ENCODE measurements around the gene GKN1.
A peak's percentile ranks its signal among the peaks of the same experiment; 100 is the strongest.

GKN1 gene

DNA sequence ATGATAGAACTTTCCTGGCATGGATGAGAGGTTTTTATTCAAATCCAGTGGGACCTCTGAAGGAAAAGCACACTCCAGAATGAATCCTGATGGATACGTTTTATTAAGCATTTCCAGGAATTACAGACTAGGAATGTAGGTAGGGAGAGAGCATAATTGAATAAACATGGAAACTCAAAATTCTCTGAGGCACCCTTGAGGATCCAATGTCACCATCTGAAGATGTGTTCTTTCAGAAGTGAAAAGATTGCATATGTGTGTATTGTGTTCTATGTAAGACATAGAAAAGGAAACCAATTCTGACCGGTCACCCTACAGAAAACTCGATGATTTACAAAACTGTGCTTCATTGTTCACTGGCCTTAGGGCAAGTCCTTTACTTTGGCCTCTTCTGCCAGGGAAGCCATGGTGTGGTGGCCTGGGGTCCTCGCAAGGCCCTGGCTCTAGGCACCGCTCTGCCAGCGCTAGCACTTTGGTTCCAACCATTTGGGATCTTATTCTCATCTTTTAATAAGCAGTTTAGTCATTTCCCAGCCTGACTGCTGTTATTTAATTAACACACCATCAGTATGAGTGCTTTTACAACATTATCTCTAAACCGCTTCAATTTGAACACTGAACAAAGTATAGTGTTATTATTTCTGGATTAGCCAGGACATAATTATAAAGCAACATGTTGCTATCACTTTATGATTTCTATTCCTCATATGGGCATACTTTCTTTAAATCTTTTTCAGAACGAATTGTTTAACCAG is 4.5 kb upstream of the GKN1 start:
- no peak for DNase-seq (ENCODE audit: low read depth)
- TF ChIP-seq, protein P1, sequence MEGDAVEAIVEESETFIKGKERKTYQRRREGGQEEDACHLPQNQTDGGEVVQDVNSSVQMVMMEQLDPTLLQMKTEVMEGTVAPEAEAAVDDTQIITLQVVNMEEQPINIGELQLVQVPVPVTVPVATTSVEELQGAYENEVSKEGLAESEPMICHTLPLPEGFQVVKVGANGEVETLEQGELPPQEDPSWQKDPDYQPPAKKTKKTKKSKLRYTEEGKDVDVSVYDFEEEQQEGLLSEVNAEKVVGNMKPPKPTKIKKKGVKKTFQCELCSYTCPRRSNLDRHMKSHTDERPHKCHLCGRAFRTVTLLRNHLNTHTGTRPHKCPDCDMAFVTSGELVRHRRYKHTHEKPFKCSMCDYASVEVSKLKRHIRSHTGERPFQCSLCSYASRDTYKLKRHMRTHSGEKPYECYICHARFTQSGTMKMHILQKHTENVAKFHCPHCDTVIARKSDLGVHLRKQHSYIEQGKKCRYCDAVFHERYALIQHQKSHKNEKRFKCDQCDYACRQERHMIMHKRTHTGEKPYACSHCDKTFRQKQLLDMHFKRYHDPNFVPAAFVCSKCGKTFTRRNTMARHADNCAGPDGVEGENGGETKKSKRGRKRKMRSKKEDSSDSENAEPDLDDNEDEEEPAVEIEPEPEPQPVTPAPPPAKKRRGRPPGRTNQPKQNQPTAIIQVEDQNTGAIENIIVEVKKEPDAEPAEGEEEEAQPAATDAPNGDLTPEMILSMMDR (IDR thresholded peaks at IDR 0.05; ENCODE audit: control insufficient read depth, insufficient read depth, low read depth, low read length, missing control alignments): no peak
- H3K4me3 ChIP-seq (ENCODE audit: control insufficient read depth, low read depth, low read length): no peak overlapping the region

DNA sequence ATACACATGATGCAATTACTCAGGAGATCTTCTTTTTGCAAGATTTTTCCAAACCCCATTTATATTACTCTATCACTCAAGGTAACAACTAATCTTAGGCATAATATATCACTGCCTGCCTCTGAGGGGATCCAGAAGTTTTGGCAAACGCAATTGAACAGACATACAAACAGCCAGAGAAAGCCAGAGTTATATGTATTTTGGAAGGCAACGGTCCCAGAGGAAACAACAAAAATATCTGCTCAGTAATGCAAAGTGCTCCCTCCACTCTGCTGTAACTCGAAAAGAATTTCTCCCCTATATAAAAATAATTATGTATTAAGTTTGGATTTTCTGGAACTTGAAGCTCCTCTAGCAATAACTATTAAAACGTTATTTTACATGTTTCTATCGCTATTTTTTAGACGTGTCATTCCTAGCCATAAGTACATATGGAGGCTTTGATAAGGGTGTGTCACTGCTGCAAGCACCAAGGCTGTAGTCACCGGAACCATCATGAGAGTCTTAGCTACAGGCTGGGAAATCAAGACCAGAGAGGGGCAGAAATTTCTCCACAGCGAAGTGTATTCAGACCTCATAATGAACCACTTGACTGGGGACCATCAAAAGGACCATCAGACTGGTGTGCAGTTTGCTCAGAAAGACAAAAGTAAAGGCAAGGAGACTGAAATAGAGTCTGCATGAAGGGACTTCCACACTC is 3.7 kb upstream of the GKN1 start:
- TF ChIP-seq, protein P1 (IDR thresholded peaks at IDR 0.05; ENCODE audit: control insufficient read depth, insufficient read depth, low read depth, low read length, missing control alignments): no peak

DNA sequence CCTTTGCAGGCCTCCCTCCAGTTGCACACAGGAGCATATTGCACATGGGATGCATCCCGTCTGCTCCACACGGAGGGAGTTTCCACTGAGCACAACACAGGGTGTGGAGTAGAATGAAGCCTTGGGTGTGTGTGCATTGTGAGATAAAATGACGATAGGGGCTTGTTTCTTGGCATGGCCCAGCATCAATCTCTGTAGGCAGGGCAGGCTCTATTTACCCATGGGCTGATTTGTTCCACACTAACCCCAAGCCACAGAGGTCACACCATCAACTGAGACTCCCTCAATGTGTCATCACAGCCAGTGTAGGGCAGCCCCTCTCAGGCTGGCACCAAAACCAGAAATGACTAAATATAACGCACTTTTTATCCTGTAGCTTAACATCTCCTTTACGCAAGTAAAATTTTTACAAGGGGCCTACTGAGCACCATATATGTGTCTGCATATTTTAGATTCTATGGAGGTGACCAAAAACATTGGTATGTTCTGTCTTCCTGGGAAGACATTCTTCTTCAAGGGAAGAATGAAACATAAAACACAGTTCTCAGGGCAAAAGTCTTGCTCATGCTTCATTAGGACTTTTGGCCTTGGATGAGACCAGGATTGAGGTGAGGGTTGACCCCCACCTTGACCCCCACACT is 2.7 kb upstream of the GKN1 start:
- no peak overlapping the region for H3K4me3 ChIP-seq (ENCODE audit: control insufficient read depth, low read depth, low read length)
- peak; percentile 97 for DNase-seq (ENCODE audit: low read depth)

More for the DNA sequence above, 3.7 kb upstream of the GKN1 start:
- no peak for DNase-seq (ENCODE audit: low read depth)
- no peak overlapping the region for H3K4me3 ChIP-seq (ENCODE audit: control insufficient read depth, low read depth, low read length)

DNA sequence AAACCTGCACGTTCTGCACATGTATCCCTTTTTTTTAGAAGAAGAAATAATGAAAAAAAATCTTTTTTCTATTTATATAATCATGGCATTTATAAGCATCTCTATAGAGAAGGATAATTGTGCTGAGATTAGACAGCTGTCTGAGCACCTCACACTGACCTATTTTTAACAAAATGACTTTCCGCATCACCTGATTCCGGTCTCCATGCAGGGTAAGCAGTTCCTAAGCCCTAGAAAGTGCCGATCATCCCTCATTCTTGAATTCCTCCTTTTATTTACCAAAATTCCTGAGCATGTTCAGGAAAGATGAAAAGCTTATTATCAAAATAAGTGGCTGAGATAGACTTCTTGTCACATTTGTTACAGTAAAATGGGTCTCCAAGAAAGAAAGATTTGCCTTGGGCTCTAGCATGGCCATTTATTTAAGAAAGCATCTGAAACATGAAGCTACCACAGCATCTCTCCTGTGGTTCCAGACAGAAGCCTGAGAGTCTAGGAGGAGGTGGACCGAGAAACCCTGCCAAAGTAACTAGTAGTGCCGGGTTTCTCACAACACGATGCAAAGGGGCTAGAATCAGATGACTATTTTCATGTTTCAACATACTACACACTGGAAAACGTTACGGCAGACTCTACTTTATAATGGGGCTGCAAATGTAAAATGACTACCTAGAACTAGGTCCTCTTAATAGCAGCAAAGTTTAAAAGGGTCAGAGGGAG is 670 bp downstream of the GKN1 start:
- no peak overlapping the region for H3K4me3 ChIP-seq (ENCODE audit: control insufficient read depth, low read depth, low read length)
- DNase-seq (ENCODE audit: low read depth): no peak
- TF ChIP-seq, protein P1 (IDR thresholded peaks at IDR 0.05; ENCODE audit: control insufficient read depth, insufficient read depth, low read depth, low read length, missing control alignments): no peak

More for the DNA sequence above, 2.7 kb upstream of the GKN1 start:
- TF ChIP-seq, protein P1 (IDR thresholded peaks at IDR 0.05; ENCODE audit: control insufficient read depth, insufficient read depth, low read depth, low read length, missing control alignments): no peak

DNA sequence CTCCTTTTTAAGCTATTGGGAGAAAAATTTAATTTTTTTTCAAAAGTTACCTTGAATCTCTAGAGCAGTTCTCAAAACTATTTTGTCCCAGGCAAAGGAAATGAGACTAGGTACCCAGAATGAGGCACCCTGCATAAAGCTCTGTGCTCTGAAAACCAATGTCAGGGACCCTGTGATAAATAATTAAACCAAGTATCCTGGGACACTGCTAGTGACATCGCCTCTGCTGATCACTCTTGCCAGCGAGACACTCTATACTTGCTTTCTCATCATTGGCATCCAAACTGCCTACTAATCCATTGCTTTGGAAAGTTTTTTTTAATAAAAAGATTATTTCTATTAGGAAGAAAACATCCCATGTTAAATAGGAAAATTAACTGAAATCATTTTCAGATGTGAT is 1.4 kb downstream of the GKN1 start:
- TF ChIP-seq, protein P1 (IDR thresholded peaks at IDR 0.05; ENCODE audit: control insufficient read depth, insufficient read depth, low read depth, low read length, missing control alignments): no peak
- DNase-seq (ENCODE audit: low read depth): no peak

DNA sequence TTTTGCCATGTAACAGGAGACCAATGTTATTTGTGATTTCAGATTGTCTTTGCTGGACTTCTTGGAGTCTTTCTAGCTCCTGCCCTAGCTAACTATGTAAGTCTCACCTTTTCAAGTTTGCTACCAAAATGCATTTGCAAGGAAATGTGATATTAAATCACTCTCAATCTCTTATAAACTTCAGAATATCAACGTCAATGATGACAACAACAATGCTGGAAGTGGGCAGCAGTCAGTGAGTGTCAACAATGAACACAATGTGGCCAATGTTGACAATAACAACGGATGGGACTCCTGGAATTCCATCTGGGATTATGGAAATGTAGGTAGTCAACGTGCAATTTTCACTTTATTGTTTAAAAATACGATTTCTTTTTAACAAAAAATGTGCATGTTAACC is 3.0 kb downstream of the GKN1 start:
- DNase-seq (ENCODE audit: low read depth): no peak
- H3K4me3 ChIP-seq (ENCODE audit: control insufficient read depth, low read depth, low read length): no peak overlapping the region
- TF ChIP-seq, protein P1 (IDR thresholded peaks at IDR 0.05; ENCODE audit: control insufficient read depth, insufficient read depth, low read depth, low read length, missing control alignments): no peak

More for the DNA sequence above, 1.4 kb downstream of the GKN1 start:
- no peak overlapping the region for H3K4me3 ChIP-seq (ENCODE audit: control insufficient read depth, low read depth, low read length)
